HG02642 (cell line): ENCODE measurements around the gene WNT2.

Experiments
- ATAC-seq: cut with Tn5 transposase; IDR thresholded peaks from one replicate; pipeline ENCODE4 v1.9.1; 2021; ENCODE audit warnings: mild to moderate bottlenecking; ENCODE audit not compliant: unreplicated experiment, poor library complexity

Gene WNT2

DNA sequence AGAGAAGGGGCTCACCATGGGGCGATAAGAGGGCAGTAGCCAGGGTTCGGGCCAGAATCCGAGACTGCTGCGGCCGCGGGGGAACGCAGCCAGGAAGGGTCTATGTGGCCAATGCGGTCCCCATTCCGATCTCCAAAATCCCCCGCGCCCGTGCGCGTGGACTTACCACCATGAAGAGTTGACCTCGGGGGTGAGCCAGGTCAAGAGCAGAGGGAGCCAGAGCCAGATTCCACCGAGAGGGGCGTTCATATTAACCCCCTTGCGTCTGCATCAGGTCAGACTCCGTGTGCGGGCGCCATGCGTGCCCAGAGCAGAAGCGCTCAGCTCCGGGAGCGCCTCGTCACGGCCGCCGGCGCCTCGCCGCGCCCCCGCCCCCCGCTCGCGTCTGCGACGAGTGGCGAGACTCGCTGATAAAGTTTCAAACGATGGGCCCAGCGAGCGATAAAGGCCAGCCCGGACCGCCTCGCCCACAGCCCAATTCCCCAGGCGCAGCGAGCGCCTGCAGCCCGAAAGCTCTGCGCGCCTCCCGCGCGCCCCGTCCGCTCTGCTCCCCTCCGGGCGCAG lies at the start of gene WNT2:
Gene WNT2, minus strand, starts transcription at position 318 of the 564 bp plus-strand sequence. Its CDS starts 69 bp downstream, at position 249.
- no peak for ATAC-seq

- no peak for ATAC-seq
Measured at GRCh38 chr7:117372073-117372472, 49.2 kb upstream of the WNT2 start.

GRCh38 chr7:117364339-117365080 lies 41.7 kb upstream of the WNT2 start:
- ATAC-seq, result no peak

GRCh38 chr7:117362294-117362888 lies 39.5 kb upstream of the WNT2 start:
- no peak for ATAC-seq

DNA sequence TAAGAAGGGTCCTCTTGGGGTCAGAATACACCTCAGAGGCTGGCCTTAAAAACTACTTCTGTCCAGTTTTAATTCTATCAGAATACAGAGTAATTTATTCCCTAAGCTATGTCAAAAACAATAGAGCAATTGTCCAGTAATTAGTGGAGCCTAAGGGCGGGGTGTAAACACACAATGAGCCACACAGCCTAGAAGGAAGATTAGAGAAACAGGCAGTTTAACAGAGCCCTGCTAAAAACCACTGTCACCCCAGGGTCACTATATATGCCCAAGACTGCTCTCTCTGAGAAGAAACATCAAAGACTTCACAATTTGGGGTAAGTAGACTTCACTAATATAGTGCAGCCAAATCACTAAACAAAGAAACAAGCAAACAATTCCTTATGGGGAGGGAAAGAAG lies 27.2 kb upstream of the WNT2 start:
- ATAC-seq, result no peak

DNA sequence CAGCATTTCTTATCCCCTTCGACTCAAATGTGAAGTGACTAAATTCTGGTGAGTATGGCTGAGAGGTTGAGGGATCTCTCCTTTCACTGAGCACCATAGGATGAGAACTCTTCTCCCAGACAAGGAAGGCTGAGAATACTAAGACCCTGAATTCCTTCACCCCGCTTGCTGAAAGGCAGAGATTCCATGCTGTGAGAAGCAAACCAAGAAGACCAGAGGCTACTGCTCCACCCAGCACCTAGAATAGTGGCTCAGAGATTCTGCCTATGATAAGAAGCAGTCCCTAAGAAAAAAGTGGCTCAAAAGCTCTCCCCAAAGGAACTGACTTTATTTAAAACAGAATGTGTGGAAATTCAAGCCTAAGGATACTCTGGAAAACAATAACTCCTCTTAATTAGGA lies 26.7 kb upstream of the WNT2 start:
- no peak for ATAC-seq

DNA sequence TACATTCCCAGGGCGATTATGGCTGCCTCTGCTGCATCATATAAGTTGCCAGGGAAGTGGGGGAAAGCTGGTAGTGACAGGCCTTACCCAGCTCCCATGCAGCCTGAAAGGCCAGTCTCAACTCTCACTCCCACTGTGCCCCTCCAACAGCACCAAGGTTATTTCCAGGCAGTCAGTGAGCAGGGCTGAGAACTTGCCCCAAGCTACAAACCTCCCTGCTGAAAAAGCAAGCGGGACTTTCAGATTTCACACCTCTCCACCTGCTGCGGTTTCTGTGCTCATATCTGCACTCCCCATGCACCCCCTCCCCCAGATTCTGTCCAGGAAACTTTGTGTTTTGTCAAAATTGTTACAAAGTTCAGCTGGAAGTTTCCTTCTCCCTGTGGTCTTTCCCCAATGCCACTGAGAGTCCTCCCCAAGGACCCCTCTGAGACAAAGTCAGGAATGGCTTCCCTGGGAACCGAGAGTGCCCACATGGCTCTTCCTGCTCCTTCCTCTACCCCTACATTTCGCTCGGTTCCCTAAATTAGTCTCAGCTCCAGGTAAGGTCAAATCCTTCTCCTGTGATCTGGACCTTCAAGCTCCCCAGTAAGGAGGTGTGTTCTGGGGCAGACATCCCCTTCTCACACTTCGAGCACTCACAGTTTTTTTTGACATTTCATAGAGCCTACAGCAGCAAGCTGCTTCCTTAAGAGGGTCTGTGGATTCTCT lies 25.3 kb upstream of the WNT2 start:
- ATAC-seq, result peak; percentile 92

- ATAC-seq, result peak; percentile 21
Measured at GRCh38 chr7:117347480-117347879, 24.6 kb upstream of the WNT2 start.

- ATAC-seq, result no peak
Measured at GRCh38 chr7:117346161-117346560, 23.3 kb upstream of the WNT2 start.

GRCh38 chr7:117338020-117338419 lies 15.2 kb upstream of the WNT2 start:
- no peak for ATAC-seq

GRCh38 chr7:117333168-117333567 lies 10.3 kb upstream of the WNT2 start:
- ATAC-seq, result no peak

- ATAC-seq, result no peak
Measured at GRCh38 chr7:117332031-117332430, 9.2 kb upstream of the WNT2 start.

GRCh38 chr7:117325836-117326235 lies 3.0 kb upstream of the WNT2 start:
- ATAC-seq, result no peak

- no peak for ATAC-seq
Measured at GRCh38 chr7:117324960-117325359, 2.1 kb upstream of the WNT2 start.

DNA sequence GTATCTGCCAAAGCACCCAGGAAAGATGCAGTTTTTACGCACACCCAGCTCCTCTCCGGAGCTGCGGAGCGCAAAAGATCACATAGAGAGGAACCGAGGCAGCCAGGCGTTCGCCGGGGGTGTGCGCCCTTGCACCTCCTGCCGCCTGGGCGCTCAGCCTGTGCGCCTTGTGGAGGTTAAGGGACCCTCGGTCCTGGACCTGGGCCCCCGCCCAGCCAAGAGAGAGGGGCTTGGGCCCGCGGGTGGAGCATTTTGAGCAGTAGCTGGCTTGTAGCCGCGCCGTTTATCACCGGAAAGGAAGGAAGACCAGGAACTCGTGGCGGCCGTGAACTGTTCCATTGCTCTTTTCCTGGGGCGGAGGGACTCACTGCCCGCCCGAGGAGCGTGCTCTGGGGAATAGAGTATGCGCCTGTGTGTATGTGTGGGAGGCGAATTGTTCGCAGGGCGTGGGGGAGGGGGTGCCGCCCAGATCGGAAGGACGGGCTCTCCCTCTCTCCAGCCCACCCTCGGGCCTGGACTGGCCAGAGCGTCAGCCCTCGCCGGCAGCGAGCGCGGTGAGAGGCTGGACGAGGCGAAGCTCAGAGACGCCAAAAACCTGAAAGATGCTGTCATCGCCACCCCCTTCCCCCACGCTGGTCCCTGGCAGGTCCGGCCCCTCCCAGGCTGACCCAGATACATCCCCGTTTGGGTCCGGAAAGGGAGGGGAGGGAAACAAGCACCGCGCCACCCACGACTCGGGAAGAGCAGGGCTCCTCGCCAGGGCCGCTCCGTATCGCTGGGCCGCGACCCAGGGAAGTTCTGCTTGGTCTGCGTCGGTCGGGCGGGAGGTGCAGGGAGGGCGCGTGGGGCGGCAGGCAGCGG lies 1.2 kb upstream of the WNT2 start:
- no peak for ATAC-seq

GRCh38 chr7:117323305-117323850 lies 520 bp upstream of the WNT2 start:
- no peak for ATAC-seq

DNA sequence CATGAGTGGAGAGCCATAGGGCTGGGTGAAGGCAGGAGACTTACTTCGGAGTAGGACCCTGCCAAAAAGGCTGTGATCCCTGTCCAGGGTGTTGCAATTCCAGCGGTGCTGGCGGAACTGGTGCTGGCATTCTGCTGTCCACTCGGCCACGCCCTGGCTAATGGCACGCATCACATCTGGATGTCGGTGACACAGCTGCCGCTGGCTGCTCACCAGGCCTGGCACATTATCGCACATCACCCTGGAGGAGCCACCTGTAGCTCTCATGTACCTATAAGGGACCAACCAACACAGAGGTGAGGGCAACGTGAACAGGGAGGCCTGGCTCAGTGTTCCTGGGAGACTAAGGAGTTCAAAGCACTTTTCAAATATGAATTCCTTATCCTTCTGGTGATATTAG lies 2.3 kb downstream of the WNT2 start:
- no peak for ATAC-seq

DNA sequence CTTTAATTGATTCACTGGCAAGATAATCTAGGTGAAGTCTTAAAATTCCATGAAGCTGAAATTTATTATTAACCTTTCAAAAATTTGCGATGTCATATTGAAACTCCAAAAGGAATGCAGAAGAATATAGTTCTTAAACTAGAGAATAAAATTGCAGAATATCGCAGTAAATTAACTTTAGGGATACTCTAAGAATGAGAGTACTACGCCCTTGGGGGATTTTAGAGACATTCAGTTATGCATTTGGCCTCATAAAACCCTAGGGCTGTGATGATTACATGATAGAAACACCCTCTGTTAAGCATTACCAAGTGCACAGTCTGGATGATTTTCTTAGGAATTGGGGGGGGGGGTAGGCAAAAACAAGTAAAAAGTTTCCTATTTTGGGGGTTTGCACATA lies 3.7 kb downstream of the WNT2 start:
- ATAC-seq, result no peak

DNA sequence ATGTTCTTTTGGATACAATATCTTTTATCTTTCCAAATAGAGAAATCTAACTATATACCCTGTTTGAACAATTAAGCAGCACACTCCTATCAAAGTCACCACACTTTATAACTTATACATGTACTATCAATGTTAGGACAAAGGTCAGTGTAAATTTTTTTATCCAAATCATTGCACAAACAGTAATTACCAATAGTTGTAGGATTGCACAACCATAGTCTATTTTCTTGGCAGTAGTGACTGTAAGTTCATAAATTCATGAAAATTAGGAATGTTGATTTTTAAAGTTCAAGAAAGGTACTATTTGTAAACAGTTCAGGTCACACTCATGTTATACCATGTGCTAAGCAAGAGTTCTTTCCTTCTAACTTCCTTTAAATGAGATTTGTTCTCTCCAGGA lies 9.3 kb downstream of the WNT2 start:
- no peak for ATAC-seq
